Fibroblast of lung (primary cell): Measurements from ENCODE around the gene TANGO2. TPM values are rescaled to one million over a fixed set of nuclear protein-coding genes. Genes with fewer than 3 reads are reported as not detected.

Experiments
- DNase-seq, 2 donors: peaks; one replicate each; pipeline versions ENCODE4 v3.0.0 to v3.0.0-alpha.2; 2010; ENCODE audit warnings: low read depth in 2 of 2
- H2AFZ ChIP-seq: 2 replicates; pipeline ENCODE4 v1.5.1; 2012; ENCODE audit warnings: low read length, control low read depth, inconsistent platforms
- H3K27ac ChIP-seq: 2 replicates; pipeline ENCODE4 v1.5.1; 2011; ENCODE audit warnings: low read length, control low read depth; ENCODE audit not compliant: insufficient read depth
- H3K27me3 ChIP-seq: 2 replicates; pipeline ENCODE4 v1.5.1; 2011; ENCODE audit warnings: mild to moderate bottlenecking, low read length; ENCODE audit not compliant: control insufficient read depth, insufficient read depth
- H3K36me3 ChIP-seq: 2 replicates; pipeline ENCODE4 v1.5.1; 2011; ENCODE audit warnings: low read length; ENCODE audit not compliant: control insufficient read depth, insufficient read depth
- H3K4me1 ChIP-seq: 2 replicates; pipeline ENCODE4 v1.5.1; 2011; ENCODE audit warnings: low read length; ENCODE audit not compliant: control insufficient read depth, insufficient read depth; ENCODE audit errors: extremely low read depth
- H3K4me2 ChIP-seq: 2 replicates; pipeline ENCODE4 v1.5.1; 2011; ENCODE audit warnings: low read length, control low read depth; ENCODE audit not compliant: insufficient read depth; ENCODE audit errors: extremely low read depth
- H3K4me3 ChIP-seq, 4 experiments: fragments of 200-600 bp in 1 of 4; sonication (generic) in 1 of 4; replicated peaks in 1 of 4; 2 replicates each; pipeline ENCODE4 v1.5.1; 2011 to 2016; ENCODE audit warnings: low read length in 4 of 4, low read depth in 3 of 4, mild to moderate bottlenecking in 3 of 4, control low read depth in 2 of 4, inconsistent platforms in 1 of 4, mixed read lengths in 1 of 4; ENCODE audit not compliant: insufficient read depth in 1 of 4; ENCODE audit errors: control extremely low read depth in 1 of 4
- H3K79me2 ChIP-seq: 2 replicates; pipeline ENCODE4 v1.5.1; 2012; ENCODE audit warnings: mild to moderate bottlenecking, low read length, inconsistent platforms; ENCODE audit not compliant: control insufficient read depth, insufficient read depth
- H3K9ac ChIP-seq: 2 replicates; pipeline ENCODE4 v1.5.1; 2011; ENCODE audit warnings: mild to moderate bottlenecking, low read length, control low read depth; ENCODE audit not compliant: insufficient read depth
- H3K9me3 ChIP-seq: 2 replicates; pipeline ENCODE4 v1.5.1; 2012; ENCODE audit warnings: low read depth, low read length; ENCODE audit not compliant: control insufficient read depth, insufficient read depth
- H4K20me1 ChIP-seq: 2 replicates; pipeline ENCODE4 v1.5.1; 2011; ENCODE audit warnings: low read length; ENCODE audit not compliant: control insufficient read depth, insufficient read depth; ENCODE audit errors: extremely low read depth
- CTCF ChIP-seq, 2 donors: IDR thresholded peaks in 1 of 2; conservative IDR thresholded peaks in 1 of 2; 1 replicate in 1 of 2; 2 replicates in 1 of 2; pipeline ENCODE4 v1.5.1; 2011 to 2012; ENCODE audit warnings: low read length in 2 of 2, control low read depth in 1 of 2, inconsistent platforms in 1 of 2, low read depth in 1 of 2, mild to moderate bottlenecking in 1 of 2
- EZH2 ChIP-seq: IDR thresholded peaks from 2 replicates; pipeline ENCODE4 v1.5.1; 2012; ENCODE audit warnings: low read length, control low read depth, mild to moderate bottlenecking; ENCODE audit errors: missing control alignments
- polyA plus RNA-seq, 2 donors: library from polyadenylated mRNA; depleted of rRNA in 1 of 2; stranded (reverse) in 1 of 2; unstranded in 1 of 2; fragments of >200 nt; gene quantifications; 2 replicates each; pipeline ENCODE4 v1.2.1, GENCODE V29; 2011 to 2012; ENCODE audit warnings: missing spikeins in 1 of 2
- total RNA-seq: library from RNA; depleted of rRNA; stranded (reverse); fragments of >200 nt; gene quantifications from 2 replicates; pipeline ENCODE4 v1.2.1, GENCODE V29; 2014

TANGO2 gene
- total and polyA plus RNA-seq, 2 donors (not counting 1 experiment from before 2014, with no cell fraction given) = 28.3 to 52.8 TPM

- no peak for DNase-seq
- Histone ChIP-seq H3K36me3 (no peaks in the 10 kb centered on the region), H3K27ac (no peak overlapping the region), H3K4me1 (peaks cover under 1% of the 10 kb centered on the region), H3K4me3 (no peak overlapping the region), H3K9ac (no peak overlapping the region), H3K4me2 (no peak overlapping the region), H4K20me1 (no peaks in the 10 kb centered on the region), H3K9me3 (no peaks in the 10 kb centered on the region), H3K79me2 (no peaks in the 10 kb centered on the region), H3K27me3 (no peaks in the 10 kb centered on the region), H2AFZ (no peak overlapping the region)
- TF ChIP-seq EZH2 = no peak
- TF ChIP-seq CTCF (conservative IDR thresholded peaks at IDR 0.05 in 1 of 2, IDR thresholded peaks at IDR 0.05 in 1 of 2; ENCODE audit: low read depth in 1 of 2, low read length in 2 of 2) = no peak
Observed at GRCh38 chr22:19989725-19990067, 31.2 kb upstream of the TANGO2 start.

- H3K4me1 ChIP-seq = peaks cover 4% of the 10 kb centered on the region
- no peaks in the 10 kb centered on the region for H3K36me3 ChIP-seq
- H3K9me3 ChIP-seq = no peaks in the 10 kb centered on the region
- H4K20me1 ChIP-seq = no peaks in the 10 kb centered on the region
- H2AFZ ChIP-seq = no peak overlapping the region
- no peak for DNase-seq
- no peak overlapping the region for H3K27ac ChIP-seq
- H3K9ac ChIP-seq = no peak overlapping the region
- H3K4me3 ChIP-seq = no peak overlapping the region
- no peak overlapping the region for H3K4me2 ChIP-seq
- no peaks in the 10 kb centered on the region for H3K79me2 ChIP-seq
- no peaks in the 10 kb centered on the region for H3K27me3 ChIP-seq
- TF ChIP-seq EZH2 (no peak), CTCF (conservative IDR thresholded peaks at IDR 0.05 in 1 of 2, IDR thresholded peaks at IDR 0.05 in 1 of 2; ENCODE audit: low read depth in 1 of 2, low read length in 2 of 2) (no peak)
Observed at GRCh38 chr22:19990188-19990587, 30.7 kb upstream of the TANGO2 start.

GRCh38 chr22:19990609-19991394 lies 30.1 kb upstream of the TANGO2 start:
- no peak for TF ChIP-seq CTCF (conservative IDR thresholded peaks at IDR 0.05 in 1 of 2, IDR thresholded peaks at IDR 0.05 in 1 of 2; ENCODE audit: low read depth in 1 of 2, low read length in 2 of 2)
- no peak for TF ChIP-seq EZH2
- Histone ChIP-seq H3K4me2 (no peak overlapping the region), H2AFZ (no peak overlapping the region), H4K20me1 (no peaks in the 10 kb centered on the region), H3K9ac (no peak overlapping the region), H3K36me3 (no peaks in the 10 kb centered on the region), H3K4me1 (peaks cover 9% of the 10 kb centered on the region), H3K9me3 (no peaks in the 10 kb centered on the region), H3K27me3 (no peaks in the 10 kb centered on the region), H3K79me2 (no peaks in the 10 kb centered on the region), H3K4me3 (no peak overlapping the region), H3K27ac (no peak overlapping the region)
- DNase-seq = no peak
